IMR-90 (cell line): Measurements from ENCODE around the gene STAT3.

Experiments used
- BHLHE40 ChIP-seq: fragments of 150-350 bp; IDR thresholded peaks from 2 replicates; pipeline ENCODE4 v1.6.1; 2016; ENCODE audit warnings: mild to moderate bottlenecking, low read depth, low read length
- CEBPB ChIP-seq: IDR thresholded peaks from 2 replicates; pipeline ENCODE4 v1.6.1; 2012; ENCODE audit warnings: low read depth, low read length, improper control_type of control experiment
- CHD1 ChIP-seq: IDR thresholded peaks from 2 replicates; pipeline ENCODE4 v1.6.1; 2012; ENCODE audit warnings: low read depth, low read length, improper control_type of control experiment
- CTCF ChIP-seq: conservative IDR thresholded peaks from 2 replicates; pipeline ENCODE4 v1.5.1; 2012; ENCODE audit warnings: mild to moderate bottlenecking, low read depth, low read length, improper control_type of control experiment
- MAFK ChIP-seq: IDR thresholded peaks from 2 replicates; pipeline ENCODE4 v1.6.1; 2012; ENCODE audit warnings: low read depth, low read length, improper control_type of control experiment
- MAZ ChIP-seq: IDR thresholded peaks from 2 replicates; pipeline ENCODE4 v1.6.1; 2012; ENCODE audit warnings: low read depth, mild to moderate bottlenecking, low read length, improper control_type of control experiment, moderate library complexity, borderline replicate concordance
- MXI1 ChIP-seq: IDR thresholded peaks from 2 replicates; pipeline ENCODE4 v1.6.1; 2012; ENCODE audit warnings: low read depth, mild to moderate bottlenecking, low read length, moderate library complexity, borderline replicate concordance
- NFE2L2 ChIP-seq: fragments of 150-350 bp; IDR thresholded peaks from 2 replicates; pipeline ENCODE4 v1.6.1; 2016; ENCODE audit warnings: low read depth, mild to moderate bottlenecking, low read length
- POLR2A ChIP-seq: IDR thresholded peaks from 2 replicates; pipeline ENCODE4 v1.6.1; 2012; ENCODE audit warnings: mild to moderate bottlenecking, low read depth, low read length
- RAD21 ChIP-seq: IDR thresholded peaks from 2 replicates; pipeline ENCODE4 v1.6.1; 2012; ENCODE audit warnings: low read length, improper control_type of control experiment
- RCOR1 ChIP-seq: IDR thresholded peaks from 2 replicates; pipeline ENCODE4 v1.6.1; 2012; ENCODE audit warnings: mild to moderate bottlenecking, low read length, improper control_type of control experiment; ENCODE audit not compliant: insufficient replicate concordance
- RFX5 ChIP-seq: IDR thresholded peaks from 2 replicates; pipeline ENCODE4 v1.8.0; 2012; ENCODE audit warnings: low read depth, mild to moderate bottlenecking, low read length, moderate library complexity
- SMC3 ChIP-seq: fragments of 150-350 bp; IDR thresholded peaks from 2 replicates; pipeline ENCODE4 v1.6.1; 2016; ENCODE audit warnings: low read depth, mild to moderate bottlenecking, antibody characterized with exemption, low read length, moderate library complexity

GRCh38 chr17:42272162-42272907 is 115.9 kb downstream of the STAT3 start:
- TF ChIP-seq BHLHE40 (no peak), CTCF (no peak), CHD1 (no peak), MXI1 (no peak), MAZ (no peak), RCOR1 (no peak), RAD21 (no peak), POLR2A (no peak), MAFK (no peak), NFE2L2 (no peak), RFX5 (no peak), SMC3 (no peak), CEBPB (no peak)
